Measurements from ENCODE around the gene NXPH4. TPM values are rescaled to one million over a fixed set of nuclear protein-coding genes. Genes with fewer than 3 reads are reported as not detected.

Gene NXPH4
- total RNA-seq, 4 donors from 2014 or later = 7.1 to 26.0 (median 18.3) TPM

- no peak overlapping the region for H3K27ac ChIP-seq
- no peaks in the 10 kb centered on the region for H3K9me3 ChIP-seq
- H3K4me3 ChIP-seq = no peak overlapping the region
- 76% methylated on average over 5 of the region's 5 CpGs for WGBS
- TF ChIP-seq EP300 (IDR thresholded peaks at IDR 0.05) = no peak
- TF ChIP-seq POLR2AphosphoS5 (IDR thresholded peaks at IDR 0.05) = no peak
- TF ChIP-seq, protein P1, sequence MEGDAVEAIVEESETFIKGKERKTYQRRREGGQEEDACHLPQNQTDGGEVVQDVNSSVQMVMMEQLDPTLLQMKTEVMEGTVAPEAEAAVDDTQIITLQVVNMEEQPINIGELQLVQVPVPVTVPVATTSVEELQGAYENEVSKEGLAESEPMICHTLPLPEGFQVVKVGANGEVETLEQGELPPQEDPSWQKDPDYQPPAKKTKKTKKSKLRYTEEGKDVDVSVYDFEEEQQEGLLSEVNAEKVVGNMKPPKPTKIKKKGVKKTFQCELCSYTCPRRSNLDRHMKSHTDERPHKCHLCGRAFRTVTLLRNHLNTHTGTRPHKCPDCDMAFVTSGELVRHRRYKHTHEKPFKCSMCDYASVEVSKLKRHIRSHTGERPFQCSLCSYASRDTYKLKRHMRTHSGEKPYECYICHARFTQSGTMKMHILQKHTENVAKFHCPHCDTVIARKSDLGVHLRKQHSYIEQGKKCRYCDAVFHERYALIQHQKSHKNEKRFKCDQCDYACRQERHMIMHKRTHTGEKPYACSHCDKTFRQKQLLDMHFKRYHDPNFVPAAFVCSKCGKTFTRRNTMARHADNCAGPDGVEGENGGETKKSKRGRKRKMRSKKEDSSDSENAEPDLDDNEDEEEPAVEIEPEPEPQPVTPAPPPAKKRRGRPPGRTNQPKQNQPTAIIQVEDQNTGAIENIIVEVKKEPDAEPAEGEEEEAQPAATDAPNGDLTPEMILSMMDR (IDR thresholded peaks at IDR 0.05) = no peak
- TF ChIP-seq POLR2A (IDR thresholded peaks at IDR 0.05) = no peak
- peaks cover 61% of the 10 kb centered on the region for H3K4me1 ChIP-seq
- peaks cover 71% of the 10 kb centered on the region for H3K27me3 ChIP-seq
- DNase-seq (ENCODE audit: low spot score in 2 of 2) = no peak
- no peaks in the 10 kb centered on the region for H3K36me3 ChIP-seq
Observed at GRCh38 chr12:57218030-57218853, 1.6 kb downstream of the NXPH4 start.

GRCh38 chr12:57219205-57219992 is 2.8 kb downstream of the NXPH4 start:
- no peaks in the 10 kb centered on the region for H3K36me3 ChIP-seq
- no peak for DNase-seq (ENCODE audit: low spot score in 2 of 2)
- 81% methylated on average over 14 of the region's 14 CpGs for WGBS
- H3K27me3 ChIP-seq = peaks cover 81% of the 10 kb centered on the region
- no peak overlapping the region for H3K4me3 ChIP-seq
- H3K4me1 ChIP-seq = peaks cover 50% of the 10 kb centered on the region
- TF ChIP-seq POLR2A (IDR thresholded peaks at IDR 0.05) (no peak), POLR2AphosphoS5 (IDR thresholded peaks at IDR 0.05) (no peak), EP300 (IDR thresholded peaks at IDR 0.05) (no peak)
- TF ChIP-seq, protein P1 (IDR thresholded peaks at IDR 0.05) = no peak
- no peak overlapping the region for H3K27ac ChIP-seq
- no peaks in the 10 kb centered on the region for H3K9me3 ChIP-seq

DNA sequence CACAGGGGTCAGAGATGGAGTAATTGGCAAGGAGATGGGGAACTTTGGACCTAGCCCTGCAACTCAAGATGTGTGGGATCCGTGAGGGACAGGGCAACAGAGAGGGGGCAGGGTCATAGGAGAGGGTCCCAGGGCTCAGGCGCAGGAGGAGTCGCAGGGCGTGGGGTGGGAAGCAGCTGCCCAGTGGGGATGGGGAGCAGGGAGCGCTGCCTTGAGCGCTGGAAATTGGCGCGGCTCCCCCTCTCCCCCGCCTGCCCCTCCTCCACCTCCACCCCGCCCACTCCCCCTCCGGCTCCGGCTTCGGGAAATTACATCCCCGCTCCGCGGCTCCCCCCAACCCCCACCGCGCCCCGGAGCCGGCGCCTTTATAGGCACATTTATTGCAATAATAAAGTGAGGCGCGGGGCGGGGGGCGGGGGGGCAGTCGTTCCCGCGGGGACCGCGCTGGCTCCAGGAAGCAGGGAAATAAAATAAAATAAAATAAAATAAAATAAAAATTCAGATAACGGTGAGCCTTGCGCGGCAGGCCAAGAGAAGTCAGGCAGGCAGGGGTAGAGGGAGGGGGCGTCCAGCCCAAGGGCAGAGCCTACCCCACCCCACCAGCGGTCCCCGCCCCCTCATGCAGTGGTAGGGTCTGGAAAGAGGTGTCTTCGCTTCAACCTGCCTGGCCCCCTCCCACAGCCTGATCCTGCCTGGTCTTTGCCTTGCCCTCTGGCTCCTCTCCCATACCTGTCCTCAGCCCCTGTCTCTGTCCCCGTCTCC is 3.6 kb downstream of the NXPH4 start:
- no peak overlapping the region for H3K27ac ChIP-seq
- TF ChIP-seq POLR2AphosphoS5 (IDR thresholded peaks at IDR 0.05) (no peak), POLR2A (IDR thresholded peaks at IDR 0.05) (no peak), EP300 (IDR thresholded peaks at IDR 0.05) (no peak)
- 20% methylated on average over 38 of the region's 38 CpGs for WGBS
- H3K27me3 ChIP-seq = peaks cover 82% of the 10 kb centered on the region
- H3K4me1 ChIP-seq = peaks cover 42% of the 10 kb centered on the region
- no peak overlapping the region for H3K4me3 ChIP-seq
- no peaks in the 10 kb centered on the region for H3K9me3 ChIP-seq
- DNase-seq (ENCODE audit: low spot score in 2 of 2) = no peak
- no peaks in the 10 kb centered on the region for H3K36me3 ChIP-seq

DNA sequence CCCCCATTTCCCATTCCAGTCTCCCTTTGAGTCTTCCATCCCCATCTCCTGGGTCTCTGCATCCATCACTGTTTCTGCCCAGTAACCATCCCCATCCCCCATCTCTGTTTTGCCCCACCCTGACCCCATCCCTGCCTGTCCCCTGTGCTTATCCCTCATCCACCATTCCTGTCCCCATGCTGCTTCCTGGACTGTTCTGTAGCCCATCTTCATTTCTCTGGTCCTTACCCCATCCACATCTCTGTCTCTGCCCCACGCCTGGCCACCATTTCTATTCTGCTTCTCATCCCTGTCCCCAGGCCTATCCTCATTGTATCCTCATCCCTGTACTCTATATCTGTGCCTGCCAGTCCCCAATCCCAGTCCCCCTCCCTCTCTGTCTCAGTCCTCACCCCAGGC is 4.2 kb downstream of the NXPH4 start:
- Histone ChIP-seq H3K36me3 (no peaks in the 10 kb centered on the region), H3K27me3 (peaks cover 85% of the 10 kb centered on the region), H3K4me1 (peaks cover 36% of the 10 kb centered on the region), H3K27ac (no peak overlapping the region), H3K9me3 (no peaks in the 10 kb centered on the region), H3K4me3 (no peak overlapping the region)
- no peak for DNase-seq (ENCODE audit: low spot score in 2 of 2)
- 68% methylated on average over 1 of the region's 1 CpG for WGBS
- no peak for TF ChIP-seq POLR2A (IDR thresholded peaks at IDR 0.05)
- no peak for TF ChIP-seq POLR2AphosphoS5 (IDR thresholded peaks at IDR 0.05)
- no peak for TF ChIP-seq EP300 (IDR thresholded peaks at IDR 0.05)
- TF ChIP-seq, protein P1 (IDR thresholded peaks at IDR 0.05) = no peak

DNA sequence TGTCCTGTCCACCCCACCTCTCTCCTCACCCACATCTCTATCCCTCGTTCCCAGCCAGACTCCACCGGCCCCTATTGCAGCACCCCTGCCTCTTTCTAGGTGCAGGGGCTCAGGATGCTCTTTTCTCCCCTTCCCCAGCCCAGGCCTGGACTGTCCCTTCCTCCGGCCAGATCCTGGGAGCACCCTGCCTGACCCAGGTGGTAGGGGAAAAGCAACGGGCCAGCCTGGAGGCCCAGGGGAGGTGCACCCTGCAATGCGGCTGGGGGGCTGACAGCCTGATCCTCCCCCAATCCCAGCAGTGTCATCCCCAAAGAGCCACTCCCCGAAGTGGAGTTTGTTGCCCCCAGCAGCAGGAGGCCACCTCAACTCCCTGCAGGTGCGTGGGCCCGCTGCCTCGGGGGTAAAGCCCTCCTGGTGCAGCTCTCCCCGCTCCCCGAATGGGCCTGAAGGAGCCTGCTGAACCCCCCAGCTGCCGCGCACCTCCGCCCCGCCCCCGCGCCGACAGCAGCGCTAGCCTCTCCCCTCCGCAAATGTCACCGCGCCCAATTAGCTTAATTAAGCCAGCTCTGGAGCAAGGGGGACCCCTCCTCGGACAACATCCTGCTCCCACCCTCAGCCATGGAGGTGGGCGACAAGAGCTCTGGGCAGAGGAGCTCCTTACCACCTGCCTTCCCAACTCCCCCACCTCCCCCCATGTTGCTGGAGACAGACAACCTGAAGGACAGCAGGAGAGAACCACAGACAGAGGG is 4.7 kb downstream of the NXPH4 start:
- no peaks in the 10 kb centered on the region for H3K36me3 ChIP-seq
- H3K27ac ChIP-seq = no peak overlapping the region
- H3K9me3 ChIP-seq = no peaks in the 10 kb centered on the region
- TF ChIP-seq, protein P1 (IDR thresholded peaks at IDR 0.05) = no peak
- TF ChIP-seq EP300 (IDR thresholded peaks at IDR 0.05) = no peak
- TF ChIP-seq POLR2A (IDR thresholded peaks at IDR 0.05) = no peak
- no peak for TF ChIP-seq POLR2AphosphoS5 (IDR thresholded peaks at IDR 0.05)
- no peak overlapping the region for H3K4me3 ChIP-seq
- 59% methylated on average over 6 of the region's 24 CpGs for WGBS
- H3K27me3 ChIP-seq = peaks cover 85% of the 10 kb centered on the region
- peaks cover 30% of the 10 kb centered on the region for H3K4me1 ChIP-seq
- DNase-seq (ENCODE audit: low spot score in 2 of 2) = no peak

Data from suprapubic skin (tissue), 4 donors.